ENCODE results near the gene COL9A2.

DNA sequence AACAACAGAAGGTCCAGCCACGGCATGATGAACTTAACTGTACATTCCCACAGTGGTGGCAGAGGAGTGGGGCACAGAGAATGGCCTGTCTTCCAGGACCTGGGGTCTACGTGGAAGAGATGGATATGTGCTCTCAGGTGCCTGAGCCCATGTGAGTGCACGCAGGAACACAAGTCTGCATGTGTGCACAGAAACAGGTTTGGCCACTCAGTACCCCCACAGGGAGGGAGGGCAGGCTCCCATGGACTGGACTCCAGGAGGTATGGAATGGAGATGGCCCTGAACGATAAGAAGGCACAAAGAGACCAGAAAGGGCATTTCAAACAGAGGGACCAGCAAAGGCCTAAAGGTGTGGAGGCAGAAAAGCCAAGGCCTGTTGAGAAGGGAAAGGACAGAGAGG lies 10.8 kb downstream of the COL9A2 start:
- no peak for TF ChIP-seq RARB (CRISPR knock-in tag; IDR thresholded peaks at IDR 0.05)
- TF ChIP-seq, protein P1, sequence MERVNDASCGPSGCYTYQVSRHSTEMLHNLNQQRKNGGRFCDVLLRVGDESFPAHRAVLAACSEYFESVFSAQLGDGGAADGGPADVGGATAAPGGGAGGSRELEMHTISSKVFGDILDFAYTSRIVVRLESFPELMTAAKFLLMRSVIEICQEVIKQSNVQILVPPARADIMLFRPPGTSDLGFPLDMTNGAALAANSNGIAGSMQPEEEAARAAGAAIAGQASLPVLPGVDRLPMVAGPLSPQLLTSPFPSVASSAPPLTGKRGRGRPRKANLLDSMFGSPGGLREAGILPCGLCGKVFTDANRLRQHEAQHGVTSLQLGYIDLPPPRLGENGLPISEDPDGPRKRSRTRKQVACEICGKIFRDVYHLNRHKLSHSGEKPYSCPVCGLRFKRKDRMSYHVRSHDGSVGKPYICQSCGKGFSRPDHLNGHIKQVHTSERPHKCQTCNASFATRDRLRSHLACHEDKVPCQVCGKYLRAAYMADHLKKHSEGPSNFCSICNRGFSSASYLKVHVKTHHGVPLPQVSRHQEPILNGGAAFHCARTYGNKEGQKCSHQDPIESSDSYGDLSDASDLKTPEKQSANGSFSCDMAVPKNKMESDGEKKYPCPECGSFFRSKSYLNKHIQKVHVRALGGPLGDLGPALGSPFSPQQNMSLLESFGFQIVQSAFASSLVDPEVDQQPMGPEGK (CRISPR knock-in tag; IDR thresholded peaks at IDR 0.05; ENCODE audit: borderline replicate concordance): no peak
- no peak for TF ChIP-seq ZNF565 (CRISPR knock-in tag; conservative IDR thresholded peaks at IDR 0.05; ENCODE audit: low read depth)
- no peak for TF ChIP-seq BACH2 (CRISPR knock-in tag; IDR thresholded peaks at IDR 0.05; ENCODE audit: borderline replicate concordance)
- TF ChIP-seq ZFP3 (CRISPR knock-in tag; IDR thresholded peaks at IDR 0.05): no peak

All from SK-N-SH treated with all-trans-retinoic acid at 6 μM for 48 hours (cell line).